GM21737 (cell line): ENCODE data around the gene LRFN4.
A peak's percentile ranks its signal among the peaks of the same experiment; 100 is the strongest.

Experiments used
- ATAC-seq: cut with Tn5 transposase; IDR thresholded peaks from one replicate; pipeline ENCODE4 v1.9.1; 2021; ENCODE audit warnings: mild to moderate bottlenecking, moderate library complexity; ENCODE audit not compliant: unreplicated experiment

Gene LRFN4

GRCh38 chr11:66887526-66887925 is 30.7 kb downstream of the LRFN4 start:
- no peak for ATAC-seq

GRCh38 chr11:66888282-66888681 is 31.4 kb downstream of the LRFN4 start:
- ATAC-seq = no peak

- no peak for ATAC-seq
Observed at GRCh38 chr11:66889960-66890359, 33.1 kb downstream of the LRFN4 start.

GRCh38 chr11:66891851-66892660 is 35.2 kb downstream of the LRFN4 start:
- ATAC-seq = peak; percentile 85

GRCh38 chr11:66892911-66893310 is 36.0 kb downstream of the LRFN4 start:
- no peak for ATAC-seq

- ATAC-seq = no peak
Observed at GRCh38 chr11:66894141-66894540, 37.3 kb downstream of the LRFN4 start.

- ATAC-seq = no peak
Observed at GRCh38 chr11:66901964-66902390, 45.1 kb downstream of the LRFN4 start.

- no peak for ATAC-seq
Observed at GRCh38 chr11:66902486-66903177, 45.8 kb downstream of the LRFN4 start.

- ATAC-seq = no peak
Observed at GRCh38 chr11:66904055-66904454, 47.2 kb downstream of the LRFN4 start.

GRCh38 chr11:66904561-66904960 is 47.7 kb downstream of the LRFN4 start:
- no peak for ATAC-seq

- no peak for ATAC-seq
Observed at GRCh38 chr11:66904981-66905521, 48.2 kb downstream of the LRFN4 start.

- ATAC-seq = no peak
Observed at GRCh38 chr11:66905631-66906030, 48.8 kb downstream of the LRFN4 start.

GRCh38 chr11:66906061-66906733 is 49.3 kb downstream of the LRFN4 start:
- ATAC-seq = no peak

- no peak for ATAC-seq
Observed at GRCh38 chr11:66907751-66908630, 51.1 kb downstream of the LRFN4 start.

GRCh38 chr11:66909181-66909580 is 52.3 kb downstream of the LRFN4 start:
- ATAC-seq = no peak

GRCh38 chr11:66910016-66910415 is 53.2 kb downstream of the LRFN4 start:
- ATAC-seq = no peak
